Erythroblast (primary cell): ENCODE results near the gene EPS8.
"Not testable (repeated sequence)": the region's sequence is repeated elsewhere in the genome, so short reads cannot be mapped to it uniquely, and the experiment has no call there.

Experiments
- DNase-seq, 2 experiments: peaks; one replicate each; lab custom pipeline; 2025; lab: John Stamatoyannopoulos, UW
- GATA1 ChIP-seq: IDR thresholded peaks from 2 replicates; pipeline ENCODE4 v1.6.1; 2011; ENCODE audit warnings: low read depth, mild to moderate bottlenecking, control low read depth, low read length, moderate library complexity
- POLR2A ChIP-seq: IDR thresholded peaks from 2 replicates; pipeline ENCODE4 v1.6.1; 2011; ENCODE audit warnings: mild to moderate bottlenecking, low read length

EPS8 gene

DNA sequence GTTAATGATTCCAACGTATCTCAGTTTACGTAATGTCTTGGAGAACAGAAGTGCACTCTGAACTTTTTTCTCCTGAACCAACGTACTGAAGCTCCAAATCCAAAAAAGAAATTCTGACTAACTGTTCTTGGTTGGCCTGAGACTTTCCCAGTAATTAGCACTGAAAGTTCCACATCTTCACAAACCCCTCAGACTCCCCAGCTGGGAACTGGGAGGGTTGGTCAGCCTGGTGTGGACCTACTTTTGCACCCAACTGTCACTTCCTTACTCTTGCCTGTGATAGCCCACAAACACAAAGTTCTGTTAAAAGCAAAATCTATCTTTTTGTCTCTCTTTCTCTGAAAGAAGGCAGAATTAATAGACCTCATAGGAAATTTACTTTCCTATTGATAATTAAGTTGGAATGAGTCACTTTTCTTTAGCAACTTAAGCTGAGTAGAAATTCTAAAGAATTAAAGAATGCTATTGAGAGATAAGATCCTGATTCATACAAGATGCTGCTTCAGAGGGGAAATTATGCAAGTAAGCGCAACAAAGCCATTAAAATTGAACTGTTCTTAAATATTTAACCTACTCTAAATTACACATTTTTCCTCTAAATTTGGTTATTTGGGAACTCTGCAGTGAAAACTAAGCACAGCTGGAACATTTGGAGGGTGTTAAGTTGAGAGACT, 155.0 kb downstream of the EPS8 start:
- TF ChIP-seq POLR2A (no peak), GATA1 (no peak)
- DNase-seq = no peak

DNA sequence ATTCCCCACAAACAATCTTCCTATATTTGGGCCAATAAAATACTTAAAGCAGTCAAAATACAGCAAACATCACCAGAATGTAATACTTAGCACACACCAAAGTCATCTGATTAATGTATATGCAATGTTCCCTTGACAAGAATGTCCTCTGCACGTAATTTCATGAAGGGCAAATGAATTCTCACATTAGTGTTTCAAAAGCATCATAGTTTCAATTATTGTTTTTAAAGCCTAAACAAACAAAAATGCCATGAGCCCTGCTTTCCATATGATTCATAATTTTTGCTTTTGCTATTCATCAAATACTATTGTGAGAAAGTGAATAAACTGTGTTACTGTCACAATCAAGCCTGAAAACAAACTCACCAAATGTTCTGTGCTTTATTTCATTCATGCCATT, 156.0 kb downstream of the EPS8 start:
- TF ChIP-seq GATA1 (no peak), POLR2A (no peak)
- no peak for DNase-seq

DNA sequence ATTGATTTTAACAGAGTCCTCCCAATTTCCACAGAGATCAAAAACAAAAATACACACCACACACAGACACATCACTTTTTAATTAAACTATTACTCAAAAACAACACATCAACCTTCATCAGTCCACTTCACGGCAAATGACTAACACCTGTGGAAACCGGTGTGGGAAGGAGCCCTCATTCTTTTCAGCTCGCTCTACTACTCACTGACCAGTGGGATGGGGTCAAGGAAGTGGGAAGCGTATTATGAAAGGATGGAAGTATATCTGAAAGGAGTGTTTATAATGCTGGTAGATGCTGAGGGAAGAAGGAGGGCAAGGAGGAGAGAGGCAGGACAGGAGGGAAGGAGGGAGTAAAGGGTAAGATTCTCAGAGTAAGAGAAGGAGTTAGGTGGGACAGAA, 156.5 kb downstream of the EPS8 start:
- TF ChIP-seq GATA1 (no peak), POLR2A (no peak)
- no peak for DNase-seq

DNA sequence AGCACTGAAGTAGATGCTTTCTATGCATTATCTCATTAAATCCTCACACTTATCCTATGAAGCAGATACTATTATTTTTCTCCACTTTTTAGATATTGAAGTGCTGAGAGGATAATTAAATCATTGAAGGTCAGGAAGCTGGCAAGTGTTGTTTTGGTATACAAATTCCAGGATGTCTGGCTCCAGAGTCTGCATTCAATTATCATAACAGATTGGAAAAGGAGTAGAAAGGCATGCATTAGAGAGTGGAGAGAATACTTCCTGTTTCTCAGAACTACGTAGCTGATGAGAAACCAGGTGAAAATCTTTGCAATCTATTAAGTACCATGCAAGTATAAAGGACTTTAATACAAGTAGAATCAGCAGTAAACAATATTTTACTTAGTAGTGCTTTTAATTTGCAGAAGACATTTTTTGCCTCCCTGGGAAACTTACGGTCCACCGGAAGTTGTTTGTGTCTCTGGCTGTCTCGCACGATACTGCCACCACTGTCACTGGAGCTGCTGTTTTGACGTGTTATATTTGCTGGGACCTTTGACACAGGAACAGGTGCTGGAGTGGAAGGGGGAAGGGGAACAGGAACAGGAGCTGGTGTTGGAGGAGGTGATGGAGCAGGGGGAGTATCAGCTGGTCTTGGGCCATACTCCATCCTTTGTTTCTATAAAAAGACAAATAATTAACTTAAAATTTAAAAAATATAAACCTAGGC, 158.0 kb downstream of the EPS8 start:
- no peak for DNase-seq
- TF ChIP-seq POLR2A (no peak), GATA1 (no peak)

DNA sequence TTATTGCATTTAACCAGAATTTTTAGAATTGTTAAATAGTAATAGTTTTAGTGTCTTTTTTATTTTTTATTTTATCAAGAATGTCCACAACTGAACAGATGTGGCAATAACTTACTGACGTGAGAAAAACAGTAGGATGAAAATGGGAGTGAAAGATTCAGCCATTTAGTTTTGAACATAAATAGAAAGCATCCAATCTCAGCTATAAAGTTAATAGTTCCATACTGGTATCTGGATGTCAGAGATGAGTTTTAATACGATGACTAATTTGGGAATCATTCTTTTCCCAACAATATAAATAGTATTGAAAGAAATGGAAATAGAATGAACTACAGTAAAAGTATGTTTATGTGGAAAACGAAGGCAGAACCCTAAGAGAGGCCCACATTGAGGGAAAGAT, 159.4 kb downstream of the EPS8 start:
- DNase-seq = peak in 1 of 2 experiments; percentile 4
- TF ChIP-seq POLR2A = no peak
- no peak for TF ChIP-seq GATA1

DNA sequence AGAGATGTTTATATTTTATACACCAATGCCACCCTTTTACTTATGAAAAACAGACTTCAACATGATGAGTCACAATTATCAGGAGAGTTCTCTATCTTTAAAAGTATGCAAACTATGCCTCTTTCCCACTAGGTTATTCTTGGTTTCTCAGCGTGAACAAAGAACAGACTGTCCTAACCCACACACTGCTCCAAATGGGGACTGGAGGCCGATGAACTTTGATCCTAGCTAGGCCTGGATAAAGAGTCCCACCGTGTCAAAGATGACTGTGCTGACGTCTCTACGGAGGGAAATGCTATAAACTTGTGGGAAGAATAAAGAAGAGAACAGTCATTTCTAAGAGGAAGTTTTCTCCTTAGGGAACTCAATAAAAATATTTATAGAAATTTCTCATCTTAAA, 160.1 kb downstream of the EPS8 start:
- DNase-seq = peak; percentile 41 to 53
- no peak for TF ChIP-seq POLR2A
- TF ChIP-seq GATA1 = no peak

GRCh38 chr12:15627995-15628945, 160.9 kb downstream of the EPS8 start:
- TF ChIP-seq GATA1 = no peak
- no peak for TF ChIP-seq POLR2A
- DNase-seq = peak; percentile 45 to 57

DNA sequence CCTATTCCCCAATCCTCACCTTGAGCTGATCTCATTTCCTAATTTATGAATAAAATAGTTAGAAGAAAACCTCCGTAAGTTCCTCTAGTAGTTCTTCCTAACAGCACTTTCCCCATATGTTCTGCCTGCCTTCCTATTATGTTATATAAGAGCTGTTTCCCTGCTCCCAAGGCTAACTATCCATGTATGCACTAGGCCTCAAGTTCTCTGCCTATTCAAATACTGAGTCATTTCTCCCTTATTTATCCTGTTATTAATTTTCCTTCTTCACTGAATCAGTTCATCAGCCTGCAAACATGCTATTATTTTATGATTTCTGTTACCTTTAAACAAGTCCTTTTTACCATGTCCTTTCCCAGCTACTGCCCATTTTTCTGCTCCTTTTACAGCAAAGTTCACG, 164.1 kb downstream of the EPS8 start:
- DNase-seq = no peak
- no peak for TF ChIP-seq POLR2A
- no peak for TF ChIP-seq GATA1

GRCh38 chr12:15620741-15621539, 168.2 kb downstream of the EPS8 start:
- no peak for DNase-seq
- TF ChIP-seq GATA1 (no peak), POLR2A (no peak)

DNA sequence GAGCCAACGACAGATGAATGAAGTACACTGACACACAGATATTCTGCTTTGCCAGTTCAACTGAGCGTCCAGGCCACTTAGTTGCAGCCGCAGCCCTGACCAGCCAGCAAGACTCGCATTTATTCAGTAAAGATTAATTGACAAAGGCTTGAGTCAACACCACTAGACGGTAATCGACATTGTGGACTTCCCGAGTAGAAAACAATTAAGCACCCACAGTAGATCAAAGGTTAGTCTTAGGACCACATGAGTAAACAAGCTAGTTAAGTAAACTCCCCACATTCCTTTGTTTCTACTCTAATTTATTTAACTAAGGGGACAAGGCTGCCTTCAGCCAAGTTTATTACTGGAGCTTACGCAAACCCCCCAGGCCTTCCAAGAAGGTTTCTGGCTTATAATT, 172.7 kb downstream of the EPS8 start:
- not testable (repeated sequence) for DNase-seq

DNA sequence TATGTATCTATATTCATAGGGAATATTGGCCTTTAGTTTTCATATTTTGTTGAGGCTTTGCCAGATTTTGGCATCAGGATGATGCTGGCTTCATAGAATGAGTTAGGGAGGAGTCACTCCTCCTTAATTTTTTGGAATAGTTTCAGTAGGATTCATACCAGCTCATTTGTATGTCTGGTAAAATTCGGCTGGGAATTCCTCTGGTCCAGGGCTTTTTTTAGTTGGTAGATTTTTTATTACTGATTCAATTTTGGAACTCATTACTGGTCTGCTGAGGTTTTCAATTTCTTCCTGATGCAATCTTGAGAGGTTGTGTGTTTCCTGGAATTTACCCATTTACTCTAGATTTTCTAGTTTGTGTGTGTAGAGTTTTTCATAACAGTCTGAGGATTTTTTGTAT, 175.2 kb downstream of the EPS8 start:
- TF ChIP-seq POLR2A = no peak
- no peak for TF ChIP-seq GATA1
- DNase-seq = no peak

GRCh38 chr12:15608941-15609340, 180.2 kb downstream of the EPS8 start:
- no peak for DNase-seq
- TF ChIP-seq GATA1 = no peak
- TF ChIP-seq POLR2A = no peak

- TF ChIP-seq GATA1 = no peak
- TF ChIP-seq POLR2A = no peak
- no peak for DNase-seq
These were observed 180.8 kb downstream of the EPS8 start for GRCh38 chr12:15608406-15608805.
